HG03520 (cell line): ENCODE results near the gene CUL7.
"Not testable (repeated sequence)": the region's sequence is repeated elsewhere in the genome, so short reads cannot be mapped to it uniquely, and the experiment has no call there.

ENCODE experiments used
- ATAC-seq: cut with Tn5 transposase; IDR thresholded peaks from one replicate; pipeline ENCODE4 v1.9.1; 2021; ENCODE audit warnings: mild to moderate bottlenecking, moderate library complexity; ENCODE audit not compliant: unreplicated experiment

Gene CUL7

GRCh38 chr6:43050981-43051380 is 2.7 kb downstream of the CUL7 start:
- no peak for ATAC-seq

GRCh38 chr6:43047998-43048397 is 5.7 kb downstream of the CUL7 start:
- no peak for ATAC-seq

GRCh38 chr6:43045371-43045930 is 8.2 kb downstream of the CUL7 start:
- no peak for ATAC-seq

GRCh38 chr6:43043310-43043709 is 10.3 kb downstream of the CUL7 start:
- ATAC-seq: no peak

- ATAC-seq: not testable (repeated sequence)
Observed at GRCh38 chr6:43041475-43041874, 12.2 kb downstream of the CUL7 start.

DNA sequence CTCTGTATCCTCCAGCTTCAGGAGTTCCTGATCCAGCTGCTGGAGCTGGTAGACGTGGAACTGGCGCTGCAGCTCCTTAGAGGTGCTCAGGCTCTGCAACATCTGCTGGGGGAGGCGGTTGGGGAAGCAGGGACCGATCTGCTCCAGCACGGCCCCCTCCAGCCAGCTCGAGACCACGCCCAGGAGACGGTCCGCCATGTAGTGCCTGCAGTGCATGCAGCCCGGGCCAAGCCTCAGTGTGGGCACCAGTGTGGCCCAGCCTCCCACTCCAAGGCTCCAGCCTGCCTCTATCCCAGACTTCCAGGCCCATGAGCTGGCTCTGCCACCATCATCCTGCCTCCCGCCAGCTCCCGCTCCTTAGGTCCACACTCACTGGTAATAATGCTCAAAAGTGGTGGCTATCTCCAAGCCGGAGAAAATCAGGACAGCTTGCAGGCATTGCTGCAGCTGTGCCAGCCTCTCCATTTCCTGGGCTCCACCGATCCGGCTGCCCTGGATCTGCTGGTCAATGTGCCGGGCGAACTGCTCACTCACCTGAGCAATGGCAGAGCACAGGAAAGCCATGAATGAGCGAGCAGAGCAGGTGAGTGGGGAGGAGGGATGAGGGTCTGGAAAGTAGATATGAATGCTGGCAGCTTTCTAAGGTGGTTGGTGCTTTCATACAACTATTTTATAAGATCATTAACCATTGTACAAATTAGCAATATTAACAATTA is 13.0 kb downstream of the CUL7 start:
- ATAC-seq: no peak

- no peak for ATAC-seq
Observed at GRCh38 chr6:43038727-43039126, 14.9 kb downstream of the CUL7 start.

DNA sequence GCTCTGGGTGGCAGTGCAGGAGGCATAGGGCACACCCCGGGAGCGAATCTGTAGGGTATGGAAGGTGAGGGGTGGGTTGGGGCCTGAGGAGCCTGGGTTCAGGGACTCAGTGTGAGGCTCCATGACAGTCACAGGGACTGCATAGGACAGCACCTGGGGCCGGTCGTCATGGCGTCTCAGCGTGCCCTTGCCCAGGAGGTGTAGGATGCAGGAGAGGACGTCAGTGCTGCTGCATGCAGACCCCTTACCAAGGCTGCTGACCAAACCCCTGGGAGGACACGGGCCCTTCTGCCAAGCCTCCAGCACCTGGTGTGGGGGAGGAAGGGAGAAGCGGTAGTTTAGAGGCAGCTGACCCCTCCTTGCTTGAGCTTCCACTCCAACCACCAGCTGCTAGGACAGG is 15.9 kb downstream of the CUL7 start:
- no peak for ATAC-seq

DNA sequence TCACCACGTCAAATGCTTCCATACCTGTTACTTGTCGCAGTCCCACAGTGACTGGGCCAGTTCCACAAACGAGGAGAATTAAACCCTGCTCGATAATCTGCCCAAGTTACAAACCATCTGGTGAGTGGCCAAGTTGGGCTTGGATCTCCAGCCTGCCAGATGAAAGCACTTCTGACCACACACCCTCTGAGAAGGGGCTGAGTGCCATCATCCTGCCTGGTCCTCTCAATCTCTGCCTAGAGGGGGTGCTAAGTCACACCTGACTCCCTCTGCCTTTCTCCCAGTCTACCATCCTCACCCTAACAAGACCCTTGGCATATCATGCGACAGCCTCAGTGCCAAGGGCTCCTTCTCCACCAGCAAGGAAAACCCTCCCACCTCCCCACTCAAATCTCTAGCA is 16.5 kb downstream of the CUL7 start:
- no peak for ATAC-seq

DNA sequence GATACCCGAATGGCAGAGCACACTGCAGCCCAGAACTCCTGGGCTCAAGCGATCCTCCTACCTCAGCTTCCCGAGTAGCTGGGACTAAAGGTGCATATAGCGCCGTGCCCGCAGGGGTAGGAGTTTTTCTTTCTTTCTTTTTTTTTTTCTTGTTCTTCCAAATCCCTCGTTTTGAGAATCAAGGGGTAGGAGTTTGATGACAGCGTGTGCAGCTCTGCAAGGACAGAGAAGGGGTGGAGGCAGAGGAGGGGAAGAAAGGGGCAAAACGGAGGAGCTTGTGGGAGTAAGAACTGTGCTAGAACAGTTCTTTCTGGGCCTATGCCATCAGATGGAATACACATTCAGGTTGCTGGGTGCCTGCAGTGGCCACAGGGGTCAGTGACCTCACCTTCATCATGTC is 16.9 kb downstream of the CUL7 start:
- ATAC-seq: no peak

GRCh38 chr6:43035495-43036194 is 18.0 kb downstream of the CUL7 start:
- no peak for ATAC-seq

DNA sequence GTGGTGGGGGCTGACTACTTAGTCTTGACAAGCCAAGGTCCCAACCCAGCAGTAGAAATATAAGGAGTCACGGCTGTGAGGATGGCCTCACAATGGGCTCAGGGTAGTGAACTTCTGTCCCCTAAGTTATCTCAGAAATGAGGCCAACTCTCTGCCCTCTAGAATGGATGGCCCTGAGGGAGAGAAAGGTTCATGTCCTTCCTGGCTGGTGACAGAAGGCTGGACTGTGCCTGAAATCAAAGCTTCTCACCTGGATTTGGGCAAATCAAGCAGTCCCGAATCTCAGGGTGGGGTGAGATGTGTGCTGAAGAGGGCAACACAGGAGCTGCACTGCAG is 19.5 kb downstream of the CUL7 start:
- no peak for ATAC-seq

DNA sequence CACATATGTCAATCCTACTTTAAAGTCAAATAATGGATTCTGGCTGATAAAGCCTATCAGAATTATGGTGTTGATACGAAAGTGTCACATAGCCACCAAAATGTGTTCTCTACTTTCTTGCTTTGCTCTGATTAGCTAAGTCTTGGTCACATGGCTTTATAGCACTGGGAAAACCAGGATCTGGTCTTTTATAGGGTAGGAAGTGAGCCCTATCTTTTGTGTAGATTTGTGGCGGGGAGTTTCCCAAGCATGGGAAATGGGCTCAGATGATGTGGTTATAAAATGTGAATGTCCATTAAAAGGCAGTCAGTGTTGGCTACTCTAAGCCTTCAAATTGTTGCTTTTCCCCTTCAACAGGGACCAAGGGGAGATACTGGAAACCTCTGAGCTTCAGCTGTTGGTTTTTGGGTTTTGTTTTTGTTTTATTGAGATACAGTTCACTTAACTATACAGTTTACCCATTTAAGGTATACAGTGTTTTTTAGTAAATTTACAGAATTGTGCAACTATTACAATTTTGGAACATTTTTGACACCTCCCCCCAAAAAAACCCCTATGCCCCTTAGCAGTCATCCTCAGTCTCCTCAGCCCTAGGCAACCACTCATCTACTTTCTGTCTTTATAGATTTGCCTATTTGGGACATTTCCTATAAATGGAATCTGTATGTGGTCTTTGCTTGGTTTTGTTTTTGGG is 20.0 kb downstream of the CUL7 start:
- no peak for ATAC-seq

- no peak for ATAC-seq
Observed at GRCh38 chr6:43032326-43032725, 21.3 kb downstream of the CUL7 start.

- no peak for ATAC-seq
Observed at GRCh38 chr6:43029120-43029519, 24.5 kb downstream of the CUL7 start.

DNA sequence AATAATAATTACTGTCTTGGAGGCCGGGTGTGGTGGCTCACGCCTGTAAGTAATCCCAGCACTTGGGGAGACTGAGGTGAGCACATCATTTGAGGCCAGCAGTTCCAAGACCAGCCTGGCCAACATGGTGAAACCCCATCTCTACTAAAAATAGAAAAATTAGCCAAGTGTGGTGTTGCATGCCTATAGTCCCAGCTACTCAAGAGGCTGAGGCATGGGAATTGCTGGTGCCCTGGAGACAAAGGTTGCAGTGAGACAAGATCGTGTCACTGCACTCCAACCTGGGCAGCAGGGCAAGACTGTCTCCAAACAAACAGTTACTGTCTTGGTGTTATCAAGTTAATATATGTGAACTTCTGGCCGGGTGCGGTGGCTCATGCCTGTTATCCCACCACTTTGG is 27.3 kb downstream of the CUL7 start:
- no peak for ATAC-seq

- ATAC-seq: no peak
Observed at GRCh38 chr6:43024436-43024835, 29.2 kb downstream of the CUL7 start.

- ATAC-seq: peak; percentile 63
Observed at GRCh38 chr6:43021270-43022047, 32.2 kb downstream of the CUL7 start, which contains the start of gene RRP36. Gene RRP36 (plus strand): TSS chr6:43021623. CDS start chr6:43021655, 32 bp downstream.

- no peak for ATAC-seq
Observed at GRCh38 chr6:43020847-43021246, 32.8 kb downstream of the CUL7 start.

- ATAC-seq: no peak
Observed at GRCh38 chr6:43020052-43020705, 33.5 kb downstream of the CUL7 start.
